SU-DHL-6 (cell line): Measurements from ENCODE around the gene WWOX.

Experiments
- EZH2phosphoT487 ChIP-seq: fragments of 200-600 bp; sonication (generic), shearing (Covaris generic); conservative IDR thresholded peaks from 2 replicates; pipeline ENCODE4 v1.6.1; 2018; ENCODE audit warnings: mild to moderate bottlenecking, antibody characterized with exemption, low read length, moderate library complexity, mixed read lengths
- TF ChIP-seq, protein P1 (sequence below): fragments of 200-600 bp; sonication (generic); IDR thresholded peaks from one replicate; pipeline ENCODE4 v1.5.1; 2017; ENCODE audit warnings: antibody characterized with exemption, mild to moderate bottlenecking, low read length, moderate library complexity; ENCODE audit not compliant: insufficient read depth, poor library complexity, severe bottlenecking

GRCh38 chr16:79083508-79084299 is 984.2 kb downstream of the WWOX start:
- TF ChIP-seq, protein P1, sequence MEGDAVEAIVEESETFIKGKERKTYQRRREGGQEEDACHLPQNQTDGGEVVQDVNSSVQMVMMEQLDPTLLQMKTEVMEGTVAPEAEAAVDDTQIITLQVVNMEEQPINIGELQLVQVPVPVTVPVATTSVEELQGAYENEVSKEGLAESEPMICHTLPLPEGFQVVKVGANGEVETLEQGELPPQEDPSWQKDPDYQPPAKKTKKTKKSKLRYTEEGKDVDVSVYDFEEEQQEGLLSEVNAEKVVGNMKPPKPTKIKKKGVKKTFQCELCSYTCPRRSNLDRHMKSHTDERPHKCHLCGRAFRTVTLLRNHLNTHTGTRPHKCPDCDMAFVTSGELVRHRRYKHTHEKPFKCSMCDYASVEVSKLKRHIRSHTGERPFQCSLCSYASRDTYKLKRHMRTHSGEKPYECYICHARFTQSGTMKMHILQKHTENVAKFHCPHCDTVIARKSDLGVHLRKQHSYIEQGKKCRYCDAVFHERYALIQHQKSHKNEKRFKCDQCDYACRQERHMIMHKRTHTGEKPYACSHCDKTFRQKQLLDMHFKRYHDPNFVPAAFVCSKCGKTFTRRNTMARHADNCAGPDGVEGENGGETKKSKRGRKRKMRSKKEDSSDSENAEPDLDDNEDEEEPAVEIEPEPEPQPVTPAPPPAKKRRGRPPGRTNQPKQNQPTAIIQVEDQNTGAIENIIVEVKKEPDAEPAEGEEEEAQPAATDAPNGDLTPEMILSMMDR: no peak
- no peak for TF ChIP-seq EZH2phosphoT487
